Endothelial cell of hepatic sinusoid (primary cell): ENCODE data around the gene TNRC18.
"Not testable (repeated sequence)": the region's sequence is repeated elsewhere in the genome, so short reads cannot be mapped to it uniquely, and the experiment has no call there.

Experiments used
- in situ Hi-C: cut with HindIII; loops from 2 replicates; pipeline ENCODE4 v1.10.0; 2017; ENCODE audit warnings: low sequenced_read_pairs

The TNRC18 gene

GRCh38 chr7:5302577-5302976, 121.1 kb downstream of the TNRC18 start:
- in situ Hi-C loops: no loop called here

- in situ Hi-C loops: no loop called here
These were observed 123.3 kb downstream of the TNRC18 start for GRCh38 chr7:5300366-5300765.

GRCh38 chr7:5296611-5297226, 126.9 kb downstream of the TNRC18 start:
- in situ Hi-C loops: no loop called here

DNA sequence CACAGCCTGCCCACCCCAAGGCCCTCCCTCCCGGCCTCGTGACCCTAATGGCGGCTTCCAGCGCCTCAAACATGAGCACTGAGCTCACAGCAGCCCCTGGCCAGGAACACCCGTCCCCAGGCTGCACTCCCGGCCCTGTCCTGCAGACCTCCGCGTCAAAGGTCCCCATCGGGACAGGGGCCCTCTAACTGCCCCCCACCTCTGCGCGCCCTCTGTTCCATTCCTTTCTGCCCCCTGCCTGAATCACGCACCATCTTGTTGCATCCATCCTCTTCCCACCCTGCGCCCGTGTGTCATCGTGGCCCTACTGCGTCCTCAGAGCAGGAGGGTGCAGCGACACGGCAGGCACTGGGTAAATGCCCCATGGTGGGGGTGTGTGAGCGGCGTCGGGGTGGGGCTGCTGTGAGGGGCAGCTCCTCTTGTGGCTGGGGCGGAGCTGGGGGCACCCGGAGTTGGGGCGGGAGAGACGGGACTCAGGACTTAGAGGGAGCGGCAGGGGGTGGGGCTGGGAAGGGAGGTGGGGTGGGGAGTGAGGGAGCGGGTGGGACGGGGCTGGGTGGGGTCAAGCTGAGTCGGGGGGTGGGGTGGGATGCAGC, 127.5 kb downstream of the TNRC18 start:
- in situ Hi-C loops: no loop called here

- in situ Hi-C loops: no loop called here
These were observed 128.3 kb downstream of the TNRC18 start for GRCh38 chr7:5295039-5296014.

GRCh38 chr7:5294169-5294987, 129.3 kb downstream of the TNRC18 start:
- in situ Hi-C loops: no loop called here

DNA sequence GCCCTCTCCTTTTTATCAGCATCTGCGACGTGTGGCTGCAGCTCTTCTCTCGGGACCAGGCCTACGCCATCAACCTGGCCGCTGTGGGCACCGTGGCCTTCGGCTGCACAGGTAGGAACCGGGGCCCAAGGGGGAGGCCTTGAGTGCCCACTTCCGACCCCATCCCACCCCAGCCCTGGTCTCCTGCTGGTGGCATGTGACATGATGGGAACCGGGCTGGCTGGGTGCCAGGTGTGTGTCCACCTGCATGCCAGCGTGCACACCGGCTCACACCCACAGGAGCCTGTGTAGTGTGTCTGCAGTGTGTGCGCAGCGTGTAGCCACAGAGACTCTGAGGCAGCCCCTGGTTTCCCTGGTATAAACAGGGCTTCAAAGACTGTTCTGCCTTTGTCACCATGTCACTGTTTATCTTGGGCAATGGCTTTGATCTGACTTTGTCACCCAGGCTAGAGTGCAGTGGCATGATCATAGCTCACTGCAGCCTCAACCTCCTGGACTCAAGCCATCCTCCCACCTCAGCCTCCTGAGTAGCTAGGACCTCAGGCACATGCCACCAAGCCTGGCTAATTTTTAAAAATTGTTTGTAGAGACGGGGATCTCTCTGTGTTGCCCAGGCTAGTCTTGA, 131.8 kb downstream of the TNRC18 start:
- in situ Hi-C loops: not testable (repeated sequence)

GRCh38 chr7:5291301-5291700, 132.3 kb downstream of the TNRC18 start:
- in situ Hi-C loops: no loop called here

DNA sequence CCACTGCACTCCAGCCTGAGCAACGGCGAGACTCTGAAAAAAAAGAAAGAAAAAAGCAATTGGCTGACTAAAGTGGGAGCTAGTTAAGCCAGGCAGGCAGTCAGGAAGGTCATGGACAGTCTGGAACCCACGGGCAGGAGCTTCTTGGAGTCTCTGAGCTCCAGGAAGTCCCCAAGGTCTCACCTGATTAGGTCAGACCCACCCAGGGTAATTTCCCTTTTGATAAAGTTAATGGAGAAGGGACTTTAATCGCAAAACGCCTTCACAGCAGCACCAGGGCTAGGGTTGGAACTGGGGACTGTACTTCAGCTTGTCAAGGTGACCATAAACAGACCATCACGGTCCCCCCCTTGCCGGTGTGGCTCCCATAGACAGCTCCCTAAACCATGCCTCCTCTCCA, 134.3 kb downstream of the TNRC18 start:
- in situ Hi-C loops: no loop called here

DNA sequence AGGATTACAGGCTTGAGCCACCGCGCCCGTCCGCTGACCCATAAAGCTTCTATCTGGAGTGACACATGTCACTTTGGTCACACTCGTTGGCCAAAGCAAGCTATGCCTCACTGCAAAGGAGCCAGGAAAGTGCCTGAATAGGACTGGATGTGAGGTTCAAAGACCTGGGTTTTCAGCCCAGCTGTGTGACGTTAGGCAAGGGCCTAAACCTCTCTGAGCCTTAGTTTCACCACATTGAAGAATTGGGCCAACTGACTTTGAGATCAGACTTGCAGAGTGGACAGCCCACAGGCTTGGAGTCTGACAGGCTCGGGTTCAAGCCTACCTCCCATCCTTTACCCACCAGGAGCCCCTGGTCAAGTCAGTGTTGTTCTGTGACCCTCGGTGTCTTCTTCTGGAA, 135.1 kb downstream of the TNRC18 start:
- in situ Hi-C loops: not testable (repeated sequence)

- in situ Hi-C loops: no loop called here
These were observed 135.8 kb downstream of the TNRC18 start for GRCh38 chr7:5287802-5288201.

- in situ Hi-C loops: not testable (repeated sequence)
These were observed 136.3 kb downstream of the TNRC18 start for GRCh38 chr7:5287373-5287772.

DNA sequence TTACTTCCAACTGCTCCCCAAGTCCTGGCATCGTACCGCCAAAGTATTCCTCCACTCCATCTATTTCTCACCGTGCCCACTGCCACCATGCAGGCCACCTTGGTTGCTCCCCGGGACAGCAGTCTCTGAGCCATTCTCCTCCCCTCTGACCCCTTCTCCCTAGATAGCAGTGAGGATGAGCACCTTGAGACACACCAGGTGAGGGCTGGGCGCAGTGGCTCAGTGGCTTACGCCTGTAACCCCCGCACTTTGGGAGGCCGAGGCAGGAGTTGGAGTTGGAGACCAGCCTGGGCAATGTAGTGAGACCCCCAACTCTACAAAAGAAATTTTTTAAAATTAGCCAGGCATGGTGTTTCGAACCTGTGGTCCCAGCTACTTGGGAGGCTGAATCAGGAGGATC, 136.7 kb downstream of the TNRC18 start:
- in situ Hi-C loops: no loop called here

DNA sequence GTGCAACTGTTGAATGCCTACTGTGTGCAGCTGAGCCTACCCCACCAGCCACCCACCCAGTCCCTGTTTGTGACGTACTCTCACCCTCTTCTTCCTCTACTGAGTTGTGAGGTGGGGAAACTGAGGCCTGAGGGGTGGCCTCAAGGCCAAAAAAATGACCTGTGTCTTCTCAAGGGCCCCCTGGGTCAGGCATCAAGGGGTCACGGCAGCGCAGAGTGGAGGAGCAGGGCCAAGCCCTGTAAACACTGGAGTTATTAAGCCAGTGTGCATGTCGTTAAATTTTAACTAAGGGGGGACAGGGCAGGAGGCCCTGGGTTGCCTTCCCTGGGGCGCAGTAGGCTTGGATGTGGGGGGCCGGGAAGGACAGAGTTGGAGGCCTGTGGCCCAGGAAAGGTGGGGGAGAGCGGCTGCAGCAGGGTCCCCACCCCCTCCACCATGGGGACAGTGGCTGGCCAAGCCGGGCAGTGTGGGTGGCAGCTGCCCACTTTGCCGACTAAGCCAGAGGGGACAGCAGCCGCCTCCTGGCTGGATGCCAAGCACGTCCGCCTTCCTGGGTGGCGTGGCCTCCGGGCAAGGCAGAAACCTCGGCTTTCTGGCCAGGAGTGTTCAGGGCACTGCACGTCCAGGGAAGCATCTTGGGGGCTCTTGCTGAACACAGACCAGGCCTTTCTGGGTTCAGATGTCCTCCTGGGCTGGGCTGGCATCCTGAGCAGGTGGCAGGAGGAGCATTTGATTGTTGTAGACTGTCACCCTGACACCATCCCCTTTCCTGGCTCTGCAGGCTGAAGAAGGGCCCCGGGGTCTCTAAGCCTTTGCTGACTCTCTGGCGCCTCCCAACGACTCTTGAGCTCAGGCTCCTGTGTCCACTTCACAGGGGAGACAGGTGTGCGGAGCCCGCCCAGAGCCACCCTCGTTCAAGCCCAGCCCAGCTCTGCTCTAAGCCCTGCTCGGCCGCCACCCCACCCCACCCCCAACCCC, 139.0 kb downstream of the TNRC18 start:
- in situ Hi-C loops: no loop called here

DNA sequence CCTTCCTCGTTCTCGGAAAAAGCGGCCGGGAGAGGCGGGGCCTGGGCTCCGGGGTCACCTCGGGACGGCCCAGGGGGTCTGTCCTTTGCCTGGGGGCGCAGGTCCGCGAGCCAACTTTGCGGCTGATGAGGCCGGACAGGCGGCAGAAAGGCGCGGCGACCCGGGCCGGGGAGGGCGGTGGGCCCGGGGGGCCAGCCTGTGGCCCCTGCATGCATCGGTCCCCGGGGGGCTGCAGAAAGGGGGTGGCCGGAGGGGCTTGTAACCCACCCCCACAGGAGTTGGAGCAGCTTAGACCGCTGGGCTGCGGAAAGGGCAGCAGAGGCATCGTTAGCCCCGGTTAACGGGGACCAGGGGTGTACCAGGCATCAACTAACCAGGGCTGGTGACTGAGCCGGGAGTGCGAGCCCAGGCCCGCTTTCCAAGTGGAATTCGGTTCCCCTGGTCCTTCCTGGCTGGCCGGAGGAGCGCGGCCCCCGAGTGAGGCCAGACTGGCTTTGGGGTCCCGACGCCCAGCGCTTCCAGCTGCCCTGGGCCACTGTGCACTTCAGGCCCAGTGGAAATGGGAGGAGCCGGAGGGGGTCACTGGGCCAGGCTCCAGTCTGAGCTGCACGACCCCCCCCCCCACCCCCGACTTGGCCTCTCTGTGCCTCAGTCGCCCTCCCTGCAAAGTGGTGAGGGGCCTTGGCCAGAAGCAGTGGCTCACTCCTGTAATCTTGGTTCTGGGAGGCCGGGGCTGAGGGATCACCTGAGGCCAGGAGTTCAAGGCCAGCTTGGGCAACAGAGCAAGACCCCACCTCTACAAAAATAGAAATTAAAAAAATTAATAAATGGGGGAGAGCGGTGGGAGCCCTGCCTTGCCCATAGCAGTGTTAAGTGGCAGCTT, 140.0 kb downstream of the TNRC18 start:
- in situ Hi-C loops: no loop called here

GRCh38 chr7:5282543-5283316, 140.9 kb downstream of the TNRC18 start, which contains the start of gene SLC29A4:
TSS of gene SLC29A4 (plus strand) at chr7:5282943. CDS start at chr7:5287817, 4,874 bp downstream.
- in situ Hi-C loops: no loop called here
